GM18526 (cell line): ENCODE measurements around the gene SNAPC5.

Experiments used
- POLR2A ChIP-seq: IDR thresholded peaks from 3 replicates; pipeline ENCODE4 v1.6.1; 2011; ENCODE audit not compliant: insufficient read length; ENCODE audit errors: extremely low read depth

Gene SNAPC5

DNA sequence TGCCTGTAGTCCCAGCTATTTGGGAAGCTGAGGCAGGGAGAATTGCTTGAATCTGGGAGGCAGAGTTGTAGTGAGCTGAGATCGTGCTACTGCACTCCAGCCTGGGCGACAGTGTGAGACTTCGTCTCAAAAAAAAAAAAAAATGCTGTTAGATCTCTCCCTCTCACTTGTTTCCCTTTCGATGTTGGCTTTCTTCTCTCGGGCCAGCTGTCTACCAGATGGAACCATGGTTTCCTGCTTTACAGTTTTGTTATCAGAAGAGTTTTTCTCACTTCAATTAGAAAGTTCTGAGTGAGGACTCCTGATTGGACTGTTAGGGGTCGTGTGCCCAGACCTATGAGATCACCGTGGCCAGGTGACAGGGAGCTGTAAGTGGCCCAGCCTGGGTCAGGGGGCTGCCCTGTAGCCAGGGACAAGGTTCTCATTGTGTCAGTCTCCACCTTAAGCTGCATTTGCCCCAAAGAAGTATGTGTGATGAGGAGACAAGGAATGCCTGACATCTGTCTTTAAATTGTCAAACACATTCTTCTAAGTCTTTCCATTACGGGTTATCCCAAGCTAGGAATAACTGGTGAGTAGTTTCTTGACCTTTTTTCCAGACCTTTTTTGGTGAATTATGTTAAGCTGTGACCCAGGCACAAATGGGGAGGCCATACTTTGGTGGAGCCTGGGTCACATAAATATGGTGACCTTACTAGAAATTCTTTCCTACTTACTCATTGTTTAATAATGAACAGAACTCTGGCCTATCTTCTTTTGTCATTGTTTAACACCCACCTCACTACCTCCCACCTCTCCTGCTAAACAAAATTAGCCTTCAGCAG lies 25.2 kb downstream of the SNAPC5 start:
- TF ChIP-seq POLR2A, result no peak

DNA sequence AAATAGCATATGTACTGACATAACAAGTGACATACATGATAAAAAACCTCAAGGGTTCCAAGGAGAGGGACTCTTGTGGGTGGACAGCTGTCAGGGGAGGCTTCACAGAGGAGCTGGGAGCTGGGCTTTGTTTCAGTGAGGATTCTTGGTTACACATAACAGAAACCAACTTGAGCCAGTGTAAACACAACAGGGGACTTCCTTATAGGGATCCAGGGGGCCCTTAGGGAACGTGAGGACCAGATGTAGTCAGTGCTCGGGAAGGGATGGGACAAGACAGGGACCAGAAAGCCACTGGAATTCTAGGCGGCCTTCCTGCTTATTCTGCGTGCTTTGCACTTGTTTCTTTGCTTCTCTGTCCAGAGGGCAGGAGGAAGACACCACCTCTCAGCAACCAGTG lies 34.9 kb downstream of the SNAPC5 start:
- no peak for TF ChIP-seq POLR2A

- TF ChIP-seq POLR2A, result no peak
Observed at GRCh38 chr15:66461917-66462316, 35.6 kb downstream of the SNAPC5 start.

DNA sequence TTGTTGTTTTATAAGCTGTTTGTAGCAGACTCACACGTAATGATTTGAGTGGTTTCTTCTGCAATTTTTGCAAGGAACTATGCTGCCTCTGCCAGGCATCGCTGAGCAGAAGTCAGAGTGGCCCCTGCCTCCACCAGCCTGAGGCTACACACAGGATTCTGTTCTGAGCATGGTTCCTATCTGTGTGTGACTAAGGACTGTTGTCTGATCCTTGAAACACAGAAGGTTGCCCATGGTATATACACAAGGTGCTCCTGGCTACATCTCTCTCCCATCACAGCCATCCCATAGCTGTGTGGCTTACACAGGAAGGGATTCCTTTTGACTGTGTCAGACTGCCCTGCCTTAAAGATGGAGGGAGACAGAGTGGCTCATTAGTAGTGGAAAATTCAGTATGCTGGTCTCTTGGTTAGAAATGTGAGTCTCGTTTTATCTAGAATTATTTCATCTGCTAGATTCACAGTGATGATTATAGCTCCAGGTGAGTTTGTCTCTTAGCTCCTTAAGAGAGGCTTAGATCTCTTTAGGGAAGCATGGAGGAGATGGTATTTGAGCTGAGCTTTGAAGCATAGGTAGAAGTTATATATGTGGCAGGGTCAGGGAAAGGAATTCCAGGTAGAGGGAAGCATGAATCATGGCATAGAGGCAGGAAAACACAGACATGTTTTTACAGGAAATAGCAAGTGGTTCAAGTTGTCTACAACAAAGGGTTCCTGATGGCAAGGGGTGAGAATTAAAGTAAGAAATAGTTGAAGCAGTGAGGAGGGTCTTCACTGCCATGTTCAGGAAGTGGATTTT lies 37.5 kb downstream of the SNAPC5 start:
- TF ChIP-seq POLR2A, result no peak

GRCh38 chr15:66456211-66456610 lies 41.4 kb downstream of the SNAPC5 start:
- no peak for TF ChIP-seq POLR2A

DNA sequence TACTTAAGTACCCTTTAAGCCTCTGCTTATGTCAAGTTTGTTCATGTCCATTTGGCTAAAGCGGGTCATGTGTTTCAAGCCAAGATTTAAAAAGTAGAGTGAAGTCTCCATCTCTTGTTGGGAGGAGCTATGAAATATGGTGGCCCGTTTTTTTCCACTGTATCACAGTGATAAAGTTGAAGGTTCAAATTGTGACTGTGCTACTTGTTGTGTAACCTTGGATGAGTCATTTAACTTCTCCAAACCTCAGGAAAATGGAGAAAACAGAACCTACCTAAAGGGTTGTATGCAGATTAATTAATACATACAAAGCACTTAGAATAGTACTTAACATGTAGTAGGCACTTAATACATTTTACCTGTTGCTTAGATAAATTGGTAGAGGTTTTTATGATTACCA lies 43.4 kb downstream of the SNAPC5 start:
- no peak for TF ChIP-seq POLR2A

- no peak for TF ChIP-seq POLR2A
Observed at GRCh38 chr15:66452971-66453580, 44.5 kb downstream of the SNAPC5 start.

- no peak for TF ChIP-seq POLR2A
Observed at GRCh38 chr15:66452420-66452819, 45.1 kb downstream of the SNAPC5 start.
